Measurements from ENCODE around the gene TNS4. TPM values are rescaled to one million over a fixed set of nuclear protein-coding genes. Genes with fewer than 3 reads are reported as not detected.
A peak's percentile ranks its signal among the peaks of the same experiment; 100 is the strongest.

The TNS4 gene
- total RNA-seq, 1 donor from 2014 or later = not detected

- Mint-ChIP-seq H3K27me3 (ENCODE audit: low read depth, unreplicated experiment) (peaks cover 6% of the 10 kb centered on the region), H3K36me3 (ENCODE audit: low read depth, unreplicated experiment) (no peaks in the 10 kb centered on the region), H3K9me3 (ENCODE audit: unreplicated experiment) (no peaks in the 10 kb centered on the region), H3K4me3 (ENCODE audit: unreplicated experiment) (no peak overlapping the region), H3K27ac (ENCODE audit: unreplicated experiment) (peak overlapping the region; percentile 41), H3K4me1 (ENCODE audit: low read depth, unreplicated experiment) (peaks cover 13% of the 10 kb centered on the region)
- H3K79me2 ChIP-seq (ENCODE audit: insufficient read depth, low read length) = no peaks in the 10 kb centered on the region
- H3K27ac ChIP-seq (ENCODE audit: low read depth, low read length) = no peak overlapping the region
- H3K9me3 ChIP-seq (ENCODE audit: insufficient read depth, low read depth, low read length) = no peaks in the 10 kb centered on the region
- no peak overlapping the region for H3K4me2 ChIP-seq (ENCODE audit: low read length)
- peaks cover 20% of the 10 kb centered on the region for H3K4me1 ChIP-seq (ENCODE audit: insufficient read depth, low read length)
- no peaks in the 10 kb centered on the region for H3K36me3 ChIP-seq (ENCODE audit: insufficient read depth, low read length)
- H3K9ac ChIP-seq (ENCODE audit: low read length) = no peak overlapping the region
- H3K4me3 ChIP-seq (ENCODE audit: insufficient read depth, low read depth, low read length) = no peak overlapping the region
- FAIRE-seq = no peak
- no peaks in the 10 kb centered on the region for H3K27me3 ChIP-seq (ENCODE audit: insufficient read depth, low read length)
- DNase-seq (ENCODE audit: low read depth) = no peak
- H2AFZ ChIP-seq (ENCODE audit: low read depth, low read length) = no peak overlapping the region
- no peaks in the 10 kb centered on the region for H4K20me1 ChIP-seq (ENCODE audit: insufficient read depth, low read length)
- no peak for TF ChIP-seq CTCF (IDR thresholded peaks at IDR 0.05; ENCODE audit: insufficient read depth, low read depth, low read length)
- TF ChIP-seq EZH2 (IDR thresholded peaks at IDR 0.05; ENCODE audit: insufficient read depth, low read length) = no peak
These were observed 26.1 kb downstream of the TNS4 start for GRCh38 chr17:40475234-40475908.

- no peak overlapping the region for H3K4me3 ChIP-seq (ENCODE audit: insufficient read depth, low read depth, low read length)
- H3K36me3 ChIP-seq (ENCODE audit: insufficient read depth, low read length) = no peaks in the 10 kb centered on the region
- Mint-ChIP-seq H3K27ac (ENCODE audit: unreplicated experiment) (no peak overlapping the region), H3K9me3 (ENCODE audit: unreplicated experiment) (no peaks in the 10 kb centered on the region), H3K4me3 (ENCODE audit: unreplicated experiment) (no peak overlapping the region), H3K27me3 (ENCODE audit: low read depth, unreplicated experiment) (peaks cover 7% of the 10 kb centered on the region), H3K4me1 (ENCODE audit: low read depth, unreplicated experiment) (peaks cover 13% of the 10 kb centered on the region), H3K36me3 (ENCODE audit: low read depth, unreplicated experiment) (no peaks in the 10 kb centered on the region)
- no peaks in the 10 kb centered on the region for H3K79me2 ChIP-seq (ENCODE audit: insufficient read depth, low read length)
- no peak overlapping the region for H2AFZ ChIP-seq (ENCODE audit: low read depth, low read length)
- H4K20me1 ChIP-seq (ENCODE audit: insufficient read depth, low read length) = no peaks in the 10 kb centered on the region
- FAIRE-seq (no peak), DNase-seq (ENCODE audit: low read depth) (no peak)
- H3K4me1 ChIP-seq (ENCODE audit: insufficient read depth, low read length) = peaks cover 20% of the 10 kb centered on the region
- H3K4me2 ChIP-seq (ENCODE audit: low read length) = no peak overlapping the region
- no peak for TF ChIP-seq CTCF (IDR thresholded peaks at IDR 0.05; ENCODE audit: insufficient read depth, low read depth, low read length)
- no peak for TF ChIP-seq EZH2 (IDR thresholded peaks at IDR 0.05; ENCODE audit: insufficient read depth, low read length)
- H3K9me3 ChIP-seq (ENCODE audit: insufficient read depth, low read depth, low read length) = no peaks in the 10 kb centered on the region
- no peak overlapping the region for H3K9ac ChIP-seq (ENCODE audit: low read length)
- H3K27ac ChIP-seq (ENCODE audit: low read depth, low read length) = no peak overlapping the region
- H3K27me3 ChIP-seq (ENCODE audit: insufficient read depth, low read length) = no peaks in the 10 kb centered on the region
These were observed 26.9 kb downstream of the TNS4 start for GRCh38 chr17:40474419-40475002.

Measured in astrocyte (in vitro differentiated cells and primary cell).